Mammary epithelial cell (primary cell): ENCODE data around the gene HCFC1R1.

Experiments used
- CTCF ChIP-seq, 2 donors: IDR thresholded peaks in 1 of 2; conservative IDR thresholded peaks in 1 of 2; 2 replicates each; pipeline ENCODE4 v1.5.1; 2011 to 2012; ENCODE audit warnings: inconsistent platforms in 2 of 2, low read length in 2 of 2, mild to moderate bottlenecking in 2 of 2, control low read depth in 1 of 2, low read depth in 1 of 2; ENCODE audit not compliant: insufficient read depth in 1 of 2; ENCODE audit errors: extremely low read depth in 1 of 2
- EZH2 ChIP-seq: IDR thresholded peaks from 2 replicates; pipeline ENCODE4 v1.6.1; 2012; ENCODE audit warnings: low read length, inconsistent platforms, borderline replicate concordance

- TF ChIP-seq CTCF (conservative IDR thresholded peaks at IDR 0.05 in 1 of 2, IDR thresholded peaks at IDR 0.05 in 1 of 2; ENCODE audit: extremely low read depth in 1 of 2, insufficient read depth in 1 of 2, low read depth in 1 of 2, low read length in 2 of 2), result no peak
- no peak for TF ChIP-seq EZH2
Observed at GRCh38 chr16:3066440-3066748, 42.7 kb upstream of the HCFC1R1 start.
